ENCODE data around the gene TYMP. TPM values are rescaled to one million over a fixed set of nuclear protein-coding genes. Genes with fewer than 3 reads are reported as not detected.

Gene TYMP, protein sequence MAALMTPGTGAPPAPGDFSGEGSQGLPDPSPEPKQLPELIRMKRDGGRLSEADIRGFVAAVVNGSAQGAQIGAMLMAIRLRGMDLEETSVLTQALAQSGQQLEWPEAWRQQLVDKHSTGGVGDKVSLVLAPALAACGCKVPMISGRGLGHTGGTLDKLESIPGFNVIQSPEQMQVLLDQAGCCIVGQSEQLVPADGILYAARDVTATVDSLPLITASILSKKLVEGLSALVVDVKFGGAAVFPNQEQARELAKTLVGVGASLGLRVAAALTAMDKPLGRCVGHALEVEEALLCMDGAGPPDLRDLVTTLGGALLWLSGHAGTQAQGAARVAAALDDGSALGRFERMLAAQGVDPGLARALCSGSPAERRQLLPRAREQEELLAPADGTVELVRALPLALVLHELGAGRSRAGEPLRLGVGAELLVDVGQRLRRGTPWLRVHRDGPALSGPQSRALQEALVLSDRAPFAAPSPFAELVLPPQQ
- total RNA-seq (2022; extraction: Qiagen RNA extraction; ENCODE audit: low read depth), result 10.8 to 21.9 TPM (median 18.6 TPM) in 5 replicates

DNA sequence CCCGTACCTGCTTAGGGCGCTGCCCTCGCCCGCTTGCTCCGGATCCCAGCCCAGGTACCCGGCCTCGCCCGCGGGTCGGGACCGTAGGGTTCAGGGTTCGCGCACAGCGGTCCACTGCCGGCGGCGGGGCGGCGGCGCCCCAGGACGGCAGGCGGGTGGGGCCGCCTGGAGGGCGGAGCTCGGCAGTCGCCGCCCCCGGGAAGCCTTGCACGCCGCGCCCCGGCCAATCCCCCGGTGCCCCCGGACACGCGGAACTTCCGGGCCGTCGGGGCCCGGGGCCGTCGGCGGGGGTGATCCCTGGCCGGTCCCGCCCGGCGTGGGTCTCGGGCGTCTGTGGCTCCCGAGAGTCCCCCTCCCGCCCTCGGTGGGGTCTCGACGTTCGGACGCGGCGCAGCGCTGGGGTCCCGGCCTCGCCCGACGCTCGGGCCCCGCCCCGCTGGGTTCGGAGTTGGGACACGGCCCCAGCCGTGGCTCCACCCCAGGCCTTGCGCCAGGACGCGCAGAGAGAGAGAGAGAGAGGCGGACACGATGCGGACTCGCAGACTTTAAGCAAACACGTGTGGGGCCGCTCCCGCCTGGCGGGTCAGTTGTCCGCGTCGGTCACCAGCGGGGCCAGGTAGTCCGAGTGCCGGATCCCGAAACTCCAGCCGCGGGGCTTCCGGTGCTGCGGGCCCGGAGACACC, at the start of gene TYMP:
TYMP (minus strand) TSS at position 116 of the 683 bp plus-strand sequence. CDS start 303 bp downstream, outside the sequence.

DNA sequence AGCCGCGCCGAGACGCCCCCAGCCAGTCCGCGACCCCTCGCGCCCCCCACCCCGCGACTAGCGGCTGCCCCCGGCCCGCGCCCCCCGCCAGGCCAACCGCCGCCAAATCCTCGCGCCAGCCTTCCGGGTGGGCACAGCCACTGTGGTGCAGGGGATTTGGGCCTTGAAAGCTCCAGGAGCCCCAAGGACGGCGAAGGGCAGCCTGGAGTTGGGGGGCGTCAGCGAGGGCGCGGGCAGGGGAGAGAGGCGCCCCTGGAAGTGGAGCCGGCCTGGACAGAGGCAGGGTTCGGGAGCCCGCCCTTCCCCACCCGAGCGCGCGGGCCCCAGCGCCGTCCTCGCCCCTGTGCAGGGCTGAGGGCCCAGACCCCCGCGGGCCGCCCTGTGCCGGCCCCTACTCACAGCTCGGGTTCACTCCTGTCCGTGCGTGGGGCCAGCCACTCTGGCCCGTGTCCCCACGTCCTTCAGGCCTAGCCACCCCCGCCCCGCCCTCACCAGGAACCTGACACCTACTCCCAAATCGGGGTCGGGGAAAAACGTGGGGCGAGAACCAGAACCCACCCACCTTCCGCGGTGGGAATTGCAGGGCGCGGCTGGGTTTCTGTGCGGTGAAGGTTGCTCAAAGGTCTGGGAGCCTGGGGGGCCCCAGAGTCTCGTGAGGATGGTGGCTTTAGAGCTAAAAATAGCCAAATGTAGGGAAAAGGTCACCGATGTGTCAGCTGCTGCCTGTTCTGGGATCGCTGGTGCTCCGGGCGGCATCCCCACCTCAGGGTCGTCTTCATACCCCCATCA, 48.4 kb upstream of the TYMP start, which contains the start of gene CPT1B:
CPT1B (minus strand) TSS at position 441 of the 789 bp plus-strand sequence. CDS start 512 bp downstream, outside the sequence.

DNA sequence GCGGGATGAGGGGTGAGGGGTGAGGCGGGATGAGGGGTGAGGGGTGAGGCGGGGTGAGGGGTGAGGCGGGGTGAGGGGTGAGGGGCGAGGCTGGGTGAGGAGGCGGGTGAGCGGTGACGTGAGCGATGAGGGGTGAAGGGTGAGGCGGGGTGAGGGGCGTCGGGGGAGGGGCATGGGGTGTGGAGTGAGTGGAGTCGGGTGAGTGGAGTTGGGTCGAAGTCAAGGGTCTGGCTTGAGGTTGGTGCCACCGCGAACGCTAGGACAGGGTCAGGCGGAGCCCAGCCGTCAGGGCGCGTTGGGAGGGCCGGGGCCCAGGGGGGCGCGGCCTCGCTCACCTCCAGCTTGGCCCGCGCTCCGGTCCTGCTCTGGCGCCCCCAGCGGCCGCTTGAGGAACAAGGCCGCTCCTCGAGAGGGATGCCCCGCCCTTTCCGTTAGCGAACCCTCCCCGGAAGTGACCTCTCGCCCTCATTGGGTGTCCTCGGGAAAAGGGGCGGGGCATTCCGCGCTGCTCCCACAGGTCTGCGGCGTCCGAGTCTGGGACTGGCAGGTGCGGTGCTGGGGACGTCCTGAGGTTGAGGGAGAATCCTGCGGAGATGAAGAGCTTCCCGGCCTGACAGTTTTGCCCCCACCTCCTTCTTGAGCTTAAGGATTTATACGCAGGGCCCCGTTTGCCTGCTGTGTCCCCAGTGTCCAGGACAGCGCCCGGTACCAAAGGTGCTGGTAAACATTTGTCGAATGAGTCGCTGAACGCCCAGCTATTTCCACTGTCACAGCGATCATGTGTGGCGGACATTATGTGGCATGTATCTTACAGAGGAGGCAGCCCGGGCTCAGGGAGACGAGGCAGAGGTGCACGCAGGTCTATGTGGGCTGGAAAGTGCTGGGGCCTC, 33.0 kb upstream of the TYMP start, which contains the start of gene SYCE3:
SYCE3 (minus strand) TSS at position 397 of the 890 bp plus-strand sequence. CDS start 6,514 bp downstream, outside the sequence.

DNA sequence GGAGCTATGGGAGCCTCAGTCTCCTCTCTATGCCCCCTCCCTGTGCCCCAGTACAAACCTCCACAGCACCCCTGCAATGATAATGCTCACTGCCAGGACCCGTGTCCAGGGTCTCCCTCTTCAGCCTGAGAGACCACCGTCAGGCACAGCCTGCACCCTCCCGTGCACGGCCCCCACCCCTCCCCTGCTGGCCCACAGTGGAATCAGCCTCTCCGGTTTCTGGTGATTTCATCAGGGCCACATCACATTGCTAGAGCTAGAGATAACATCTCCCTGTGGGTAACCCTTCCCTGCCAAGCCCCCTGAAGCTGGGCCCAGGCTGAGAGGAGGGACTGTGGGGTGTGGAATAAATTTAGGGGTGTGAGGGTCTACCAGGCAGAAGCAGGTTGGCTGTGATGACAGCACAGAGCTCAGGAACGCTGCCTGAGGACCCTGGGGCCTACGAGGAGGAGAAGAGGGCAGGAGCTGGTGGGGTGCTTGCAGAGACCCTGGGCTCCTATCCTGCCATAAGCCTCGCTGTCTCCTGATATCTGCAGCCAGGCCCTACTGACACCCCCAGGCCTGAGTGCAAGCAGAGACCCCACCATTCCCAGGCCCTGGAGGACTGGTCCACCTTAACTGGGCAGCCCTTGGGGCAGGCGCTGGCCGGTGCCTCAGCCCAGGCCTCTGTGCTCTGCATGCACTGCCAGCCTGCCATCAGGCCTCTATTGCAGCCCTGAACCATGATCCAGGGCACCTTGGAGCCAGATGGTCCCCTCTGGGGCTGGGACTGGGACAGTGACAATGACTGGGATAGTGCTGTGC, 15.9 kb upstream of the TYMP start, which contains the start of gene KLHDC7B:
KLHDC7B (plus strand) TSS at position 378 of the 804 bp plus-strand sequence; CDS start at position 723, 345 bp downstream.

DNA sequence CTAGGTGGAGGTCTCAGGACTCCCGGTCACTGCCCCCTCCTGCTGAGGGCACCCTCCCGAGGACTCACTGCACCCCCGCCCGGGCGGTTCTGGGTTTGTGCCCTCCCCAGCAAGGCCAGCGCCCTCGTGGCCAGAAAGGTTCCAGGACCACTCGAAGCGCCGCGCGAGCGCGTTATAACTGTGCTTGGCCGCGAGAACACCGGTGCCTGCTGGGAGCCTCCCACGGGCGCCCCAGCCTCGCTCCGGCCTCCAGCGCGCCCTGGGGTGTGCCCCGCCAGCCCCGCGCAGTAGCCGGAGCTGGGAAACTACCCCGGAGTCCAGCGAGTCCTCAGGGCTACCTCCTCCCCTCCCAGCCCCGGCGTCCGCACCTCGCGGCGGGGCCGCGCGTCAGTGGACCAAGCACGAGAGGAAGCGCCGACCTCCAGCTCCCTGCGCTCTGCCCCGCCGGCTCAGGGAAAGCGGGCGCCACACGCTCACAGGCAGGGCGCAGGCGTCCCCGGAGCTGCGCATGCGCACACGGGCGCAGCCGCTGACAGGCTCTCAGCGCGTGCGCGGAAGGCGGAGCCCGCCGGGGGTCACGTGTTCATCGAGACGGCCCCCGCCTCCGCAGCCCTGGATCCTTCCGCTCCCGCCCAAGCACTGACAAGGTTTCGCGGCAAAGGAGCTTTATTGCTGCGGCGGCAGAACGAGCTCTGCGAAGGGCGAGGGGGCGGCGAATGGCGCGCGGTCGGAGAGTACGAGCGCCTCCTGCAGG, 4.5 kb downstream of the TYMP start, which contains the start of gene SCO2:
SCO2 (minus strand) TSS at position 495 of the 754 bp plus-strand sequence. CDS start 1,187 bp downstream, outside the sequence.

DNA sequence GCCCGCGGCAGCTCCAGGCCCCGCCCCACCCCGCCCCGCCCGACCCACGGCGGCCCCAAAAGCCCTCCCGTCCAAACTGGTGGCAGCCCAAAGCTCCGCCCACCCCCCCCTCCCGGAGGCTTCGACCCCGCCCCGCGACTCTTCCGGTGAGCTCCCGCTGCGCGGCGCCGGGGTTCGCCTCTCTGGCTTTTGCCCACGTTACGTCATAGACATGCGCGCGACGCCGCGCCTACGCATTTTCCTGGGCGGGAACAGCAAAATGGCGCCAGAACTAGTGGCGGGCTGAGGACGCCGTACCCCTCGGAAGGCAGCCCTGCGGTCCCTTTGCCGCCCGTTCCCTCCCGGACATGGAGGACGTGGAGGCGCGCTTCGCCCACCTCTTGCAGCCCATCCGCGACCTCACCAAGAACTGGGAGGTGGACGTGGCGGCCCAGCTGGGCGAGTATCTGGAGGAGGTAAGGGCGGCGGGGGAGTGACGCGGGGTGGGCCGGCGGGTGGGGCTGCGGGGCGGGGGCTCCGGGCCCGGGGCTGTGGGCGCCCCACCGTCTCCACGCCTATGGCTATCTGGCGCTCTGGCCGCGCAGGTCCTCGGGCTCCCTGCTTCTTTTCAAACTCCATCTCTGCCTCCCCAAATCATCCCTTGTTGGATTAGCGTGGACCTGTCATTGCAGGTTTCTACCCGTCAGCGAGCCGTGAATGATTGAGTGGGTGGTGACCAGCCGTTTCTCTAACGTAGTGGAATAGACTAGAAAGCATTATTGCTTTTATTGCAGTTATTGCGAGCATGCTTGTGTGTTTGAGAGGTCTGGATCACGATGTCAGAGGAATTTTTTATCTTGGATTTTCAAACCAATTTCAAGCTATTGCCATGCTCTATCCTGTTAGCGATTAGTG, 21.6 kb downstream of the TYMP start, which contains the start of gene NCAPH2:
NCAPH2 (plus strand) TSS at position 234 of the 894 bp plus-strand sequence; CDS start at position 348, 114 bp downstream.

DNA sequence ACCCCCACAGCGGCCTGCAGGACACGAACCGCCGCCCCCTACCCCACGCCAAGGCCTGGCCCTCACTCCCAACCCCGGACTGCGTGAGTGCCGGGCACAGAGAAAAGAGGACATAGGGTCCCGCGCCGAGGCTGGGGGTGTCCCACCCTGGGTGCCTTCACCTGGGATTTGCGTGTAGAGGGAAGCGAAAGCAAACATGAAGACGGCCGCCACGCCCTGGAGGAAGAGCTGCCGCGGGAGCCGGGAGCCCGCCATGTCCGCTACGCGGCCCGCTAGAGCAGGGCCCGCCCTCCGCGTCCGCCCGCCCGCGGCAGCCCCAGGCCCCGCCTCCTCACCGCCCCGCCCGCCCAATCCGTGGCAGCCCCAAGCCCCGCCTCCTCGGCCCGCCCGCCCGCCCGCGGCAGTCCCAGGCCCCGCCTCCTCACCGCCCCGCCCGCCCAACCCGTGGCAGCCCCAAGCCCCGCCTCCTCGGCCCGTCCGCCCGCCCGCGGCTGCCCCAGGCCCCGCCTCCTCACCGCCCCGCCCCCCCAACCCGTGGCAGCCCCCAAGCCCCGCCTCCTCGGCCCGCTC, 22.3 kb downstream of the TYMP start, which contains the start of gene LMF2:
LMF2 (minus strand) TSS at position 282 of the 570 bp plus-strand sequence; CDS start at position 255, 27 bp downstream.

DNA sequence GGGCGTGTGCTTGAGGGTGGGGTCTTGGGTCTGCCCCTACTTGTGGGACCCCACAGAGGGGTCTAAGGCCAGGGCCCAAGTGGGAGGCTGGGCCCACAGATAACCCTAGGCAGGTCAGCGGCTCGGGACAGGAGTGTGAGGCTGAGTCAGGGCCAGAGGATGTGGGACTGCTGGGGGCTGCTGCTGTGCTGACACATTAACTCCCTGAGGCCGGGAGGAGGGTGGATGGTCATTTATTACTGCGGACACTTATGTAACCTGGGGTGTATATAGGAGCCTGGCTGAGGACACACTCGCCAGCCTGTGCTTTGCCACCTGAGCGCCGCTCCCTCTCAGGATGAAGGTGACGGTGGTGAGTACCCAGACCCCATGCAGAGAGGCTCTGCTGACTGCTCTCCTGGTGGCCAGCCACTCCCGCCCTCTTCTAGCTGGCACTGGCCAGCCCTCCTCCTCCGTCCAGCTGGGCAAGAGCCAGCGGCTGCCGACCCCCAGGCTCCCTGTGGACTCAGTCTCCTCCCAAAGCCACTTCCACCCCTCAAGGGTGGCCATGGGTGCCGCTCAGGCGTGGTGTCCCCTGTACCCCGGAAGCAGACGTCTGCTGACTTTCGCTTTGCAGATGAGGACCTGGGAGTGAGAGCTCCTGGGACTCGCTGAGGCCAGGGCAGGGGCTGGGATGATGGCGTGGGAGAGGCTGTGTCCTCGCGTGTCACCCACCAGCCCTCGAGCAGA, 43.1 kb downstream of the TYMP start, which contains the start of gene MIOX:
MIOX (plus strand) TSS at position 299 of the 729 bp plus-strand sequence; CDS start at position 338, 39 bp downstream.

DNA sequence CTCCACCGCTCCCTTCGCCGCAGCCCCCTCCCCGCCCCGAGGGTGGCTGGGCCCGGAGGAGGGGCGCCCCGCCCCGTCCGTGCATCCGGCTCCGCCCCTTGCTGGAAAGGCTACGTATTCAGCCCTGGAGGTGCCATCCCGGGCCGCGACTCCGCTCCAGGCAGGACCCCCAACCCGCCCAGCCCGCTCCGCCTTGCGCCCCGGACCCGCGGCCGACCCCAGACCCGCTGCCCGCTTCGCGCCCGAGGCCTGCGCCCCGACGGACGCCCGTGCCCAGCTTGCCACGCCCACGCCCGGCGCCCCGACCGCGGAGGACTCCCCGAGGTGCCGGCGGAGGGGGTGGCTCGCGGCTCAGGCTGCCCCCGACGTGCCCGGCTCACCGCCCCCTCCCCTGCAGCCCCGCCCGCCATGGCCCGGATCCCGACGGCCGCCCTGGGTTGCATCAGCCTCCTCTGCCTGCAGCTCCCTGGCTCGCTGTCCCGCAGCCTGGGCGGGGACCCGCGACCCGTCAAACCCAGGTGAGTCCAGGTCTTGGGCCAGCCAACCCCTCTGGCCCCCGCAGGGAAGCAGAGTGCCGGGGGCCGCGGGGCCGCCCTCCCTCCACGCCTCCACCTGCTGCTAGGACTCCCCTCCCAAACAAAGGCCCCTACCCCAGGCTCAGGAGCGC, 48.2 kb downstream of the TYMP start, which contains the start of gene ADM2:
ADM2 (plus strand) TSS at position 104 of the 667 bp plus-strand sequence; CDS start at position 409, 305 bp downstream.

Other genes with a start within 250 kb of the TYMP start
- gene PLXNB2, start 222.4 kb downstream of the TYMP start, total RNA-seq (2022; extraction: Qiagen RNA extraction; ENCODE audit: low read depth), result 85.8 to 126 TPM (median 108 TPM) in 5 replicates
- gene DENND6B, start 203.0 kb downstream of the TYMP start, total RNA-seq (2022; extraction: Qiagen RNA extraction; ENCODE audit: low read depth), result 2.1 to 3.3 TPM (median 2.7 TPM) in 5 replicates
- gene PPP6R2, start 186.7 kb downstream of the TYMP start, total RNA-seq (2022; extraction: Qiagen RNA extraction; ENCODE audit: low read depth), result 9.1 to 13.3 TPM (median 12.2 TPM) in 5 replicates
- 16.2 to 27.1 TPM (median 24.2 TPM) in 5 replicates for gene SBF1, start 55.0 kb downstream of the TYMP start, total RNA-seq (2022; extraction: Qiagen RNA extraction; ENCODE audit: low read depth)
- gene ADM2, start 48.5 kb downstream of the TYMP start, total RNA-seq (2022; extraction: Qiagen RNA extraction; ENCODE audit: low read depth), result 0.31 to 0.77 TPM (median 0.56 TPM) in 5 replicates
- not detected in 5 replicates for gene MIOX, start 43.2 kb downstream of the TYMP start, total RNA-seq (2022; extraction: Qiagen RNA extraction; ENCODE audit: low read depth)
- gene LMF2, start 22.3 kb downstream of the TYMP start, total RNA-seq (2022; extraction: Qiagen RNA extraction; ENCODE audit: low read depth), result 28.1 to 51.7 TPM (median 41.4 TPM) in 5 replicates
- 31.1 to 37.8 TPM (median 35.9 TPM) in 5 replicates for gene NCAPH2, start 21.8 kb downstream of the TYMP start, total RNA-seq (2022; extraction: Qiagen RNA extraction; ENCODE audit: low read depth)
- 4.4 to 8.2 TPM (median 6.7 TPM) in 5 replicates for gene SCO2, start 4.4 kb downstream of the TYMP start, total RNA-seq (2022; extraction: Qiagen RNA extraction; ENCODE audit: low read depth)
- 0.03 TPM in 2 of 5 replicates, not detected in the others for gene KLHDC7B, start 15.9 kb upstream of the TYMP start, total RNA-seq (2022; extraction: Qiagen RNA extraction; ENCODE audit: low read depth)
- gene SYCE3, start 32.9 kb upstream of the TYMP start, total RNA-seq (2022; extraction: Qiagen RNA extraction; ENCODE audit: low read depth), result 0.56 to 0.66 TPM (median 0.58 TPM) in 3 of 5 replicates, not detected in the others
- gene CPT1B, start 48.4 kb upstream of the TYMP start, total RNA-seq (2022; extraction: Qiagen RNA extraction; ENCODE audit: low read depth), result 7.5 to 14.2 TPM (median 13.8 TPM) in 5 replicates
- gene CHKB, start 52.8 kb upstream of the TYMP start, total RNA-seq (2022; extraction: Qiagen RNA extraction; ENCODE audit: low read depth), result 14.3 to 23.0 TPM (median 18.5 TPM) in 5 replicates
- 2.2 to 4.2 TPM (median 3.8 TPM) in 5 replicates for gene MAPK8IP2, start 70.8 kb upstream of the TYMP start, total RNA-seq (2022; extraction: Qiagen RNA extraction; ENCODE audit: low read depth)
- gene ARSA, start 98.1 kb upstream of the TYMP start, total RNA-seq (2022; extraction: Qiagen RNA extraction; ENCODE audit: low read depth), result 15.6 to 27.5 TPM (median 19.6 TPM) in 5 replicates
- 3.0 to 6.1 TPM (median 4.6 TPM) in 5 replicates for gene SHANK3, start 142.8 kb upstream of the TYMP start, total RNA-seq (2022; extraction: Qiagen RNA extraction; ENCODE audit: low read depth)
- 0.25 TPM in 1 of 5 replicates, not detected in the others for gene ACR, start 208.2 kb upstream of the TYMP start, total RNA-seq (2022; extraction: Qiagen RNA extraction; ENCODE audit: low read depth)

All from A549 treated with RU486 at 1 μM for 4 hours (cell line).